Measurements from ENCODE around the gene KIF1A. TPM values are rescaled to one million over a fixed set of nuclear protein-coding genes. Genes with fewer than 3 reads are reported as not detected.

Gene KIF1A
- total RNA-seq, 2 experiments from 2014 or later, result not detected

- H3K27ac Mint-ChIP-seq, result no peak overlapping the region
- no peaks in the 10 kb centered on the region for H3K36me3 Mint-ChIP-seq (ENCODE audit: low read depth)
- no peaks in the 10 kb centered on the region for H3K4me1 Mint-ChIP-seq (ENCODE audit: low read depth)
- peaks cover 3% of the 10 kb centered on the region for H3K9me3 Mint-ChIP-seq
- intact Hi-C loops (cut with DNase I, micrococcal nuclease), result no loop called here
- Histone ChIP-seq H3K4me1 (ENCODE audit: insufficient read depth, low read length) (no peaks in the 10 kb centered on the region), H3K36me3 (ENCODE audit: insufficient read depth, low read length) (no peaks in the 10 kb centered on the region), H3K27me3 (ENCODE audit: control insufficient read depth in 1 of 2, insufficient read depth in 2 of 2, low read length in 2 of 2) (peaks cover 4 to 7% of the 10 kb centered on the region in 2 experiments), H3K9me3 (ENCODE audit: control insufficient read depth in 1 of 2, insufficient read depth in 1 of 2, low read length in 2 of 2) (peaks cover 0 to 6% of the 10 kb centered on the region in 2 experiments), H3K4me3 (ENCODE audit: low read length) (no peak overlapping the region), H3K27ac (ENCODE audit: low read depth in 1 of 2, low read length in 2 of 2) (no peak overlapping the region)
- H3K4me3 Mint-ChIP-seq, result no peak overlapping the region
- ChIA-PET CTCF (no interaction called here), POLR2A (no interaction called here)
- ATAC-seq (ENCODE audit: poor library complexity) (no peak), DNase-seq (no peak)
- H3K27me3 Mint-ChIP-seq, result peaks cover 54% of the 10 kb centered on the region
- TF ChIP-seq, protein P1, sequence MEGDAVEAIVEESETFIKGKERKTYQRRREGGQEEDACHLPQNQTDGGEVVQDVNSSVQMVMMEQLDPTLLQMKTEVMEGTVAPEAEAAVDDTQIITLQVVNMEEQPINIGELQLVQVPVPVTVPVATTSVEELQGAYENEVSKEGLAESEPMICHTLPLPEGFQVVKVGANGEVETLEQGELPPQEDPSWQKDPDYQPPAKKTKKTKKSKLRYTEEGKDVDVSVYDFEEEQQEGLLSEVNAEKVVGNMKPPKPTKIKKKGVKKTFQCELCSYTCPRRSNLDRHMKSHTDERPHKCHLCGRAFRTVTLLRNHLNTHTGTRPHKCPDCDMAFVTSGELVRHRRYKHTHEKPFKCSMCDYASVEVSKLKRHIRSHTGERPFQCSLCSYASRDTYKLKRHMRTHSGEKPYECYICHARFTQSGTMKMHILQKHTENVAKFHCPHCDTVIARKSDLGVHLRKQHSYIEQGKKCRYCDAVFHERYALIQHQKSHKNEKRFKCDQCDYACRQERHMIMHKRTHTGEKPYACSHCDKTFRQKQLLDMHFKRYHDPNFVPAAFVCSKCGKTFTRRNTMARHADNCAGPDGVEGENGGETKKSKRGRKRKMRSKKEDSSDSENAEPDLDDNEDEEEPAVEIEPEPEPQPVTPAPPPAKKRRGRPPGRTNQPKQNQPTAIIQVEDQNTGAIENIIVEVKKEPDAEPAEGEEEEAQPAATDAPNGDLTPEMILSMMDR (IDR thresholded peaks at IDR 0.05), result no peak
These were observed 149.6 kb downstream of the KIF1A start for GRCh38 chr2:240670402-240670801.

GRCh38 chr2:240664622-240665021 is 155.4 kb downstream of the KIF1A start:
- H3K27ac Mint-ChIP-seq, result no peak overlapping the region
- H3K36me3 Mint-ChIP-seq (ENCODE audit: low read depth), result no peaks in the 10 kb centered on the region
- Histone ChIP-seq H3K9me3 (ENCODE audit: control insufficient read depth in 1 of 2, insufficient read depth in 1 of 2, low read length in 2 of 2) (peaks cover 0 to 9% of the 10 kb centered on the region in 2 experiments), H3K4me1 (ENCODE audit: insufficient read depth, low read length) (no peaks in the 10 kb centered on the region), H3K27ac (ENCODE audit: low read depth in 1 of 2, low read length in 2 of 2) (no peak overlapping the region), H3K27me3 (ENCODE audit: control insufficient read depth in 1 of 2, insufficient read depth in 2 of 2, low read length in 2 of 2) (peaks cover 5 to 10% of the 10 kb centered on the region in 2 experiments), H3K4me3 (ENCODE audit: low read length) (no peak overlapping the region), H3K36me3 (ENCODE audit: insufficient read depth, low read length) (no peaks in the 10 kb centered on the region)
- H3K4me1 Mint-ChIP-seq (ENCODE audit: low read depth), result no peaks in the 10 kb centered on the region
- DNase-seq (no peak), ATAC-seq (ENCODE audit: poor library complexity) (no peak)
- peaks cover 57% of the 10 kb centered on the region for H3K27me3 Mint-ChIP-seq
- TF ChIP-seq, protein P1 (IDR thresholded peaks at IDR 0.05), result no peak
- intact Hi-C loops (cut with DNase I, micrococcal nuclease), result loop anchor here in 1 of 2 experiments (10.0 kb wide), 1 partner anchor 50 kb away; no protein-coding TSS in a partner anchor
- CTCF ChIA-PET, result no interaction called here
- POLR2A ChIA-PET, result no interaction called here
- peaks cover 7% of the 10 kb centered on the region for H3K9me3 Mint-ChIP-seq
- H3K4me3 Mint-ChIP-seq, result no peak overlapping the region

Other genes with a start within 250 kb of the KIF1A start
- 10 to 100 TPM; 40.6 to 42.1 TPM for gene CAPN10, start 233.5 kb downstream of the KIF1A start, total RNA-seq
- 1 to 10 TPM; 7.1 to 7.2 TPM for gene GPR35, start 194.7 kb downstream of the KIF1A start, total RNA-seq
- gene AQP12B, start 137.3 kb downstream of the KIF1A start, total RNA-seq, result not detected
- not detected for gene AQP12A, start 128.4 kb downstream of the KIF1A start, total RNA-seq
- gene AGXT, start 48.6 kb upstream of the KIF1A start, total RNA-seq, result not detected
- not detected for gene MAB21L4, start 75.9 kb upstream of the KIF1A start, total RNA-seq
- gene CROCC2, start 86.1 kb upstream of the KIF1A start, total RNA-seq, result not detected
- gene SNED1, start 178.4 kb upstream of the KIF1A start, total RNA-seq, result 10 to 100 TPM; 42.0 to 42.7 TPM